Endothelial cell of umbilical vein (primary cell): ENCODE measurements around the gene SEMA3E.

Source experiments
- EZH2 ChIP-seq: IDR thresholded peaks from 2 replicates; pipeline ENCODE4 v1.6.1; 2012; ENCODE audit warnings: borderline replicate concordance, low read depth, mild to moderate bottlenecking, moderate library complexity, low read length, inconsistent platforms; ENCODE audit not compliant: severe bottlenecking
- GATA2 ChIP-seq: IDR thresholded peaks from 2 replicates; pipeline ENCODE4 v1.7.0; 2011; ENCODE audit warnings: low read depth, mild to moderate bottlenecking, moderate library complexity, mixed read lengths, low read length; ENCODE audit not compliant: insufficient read length, insufficient read depth
- JUN ChIP-seq: IDR thresholded peaks from 2 replicates; pipeline ENCODE4 v1.6.1; 2011; ENCODE audit warnings: borderline replicate concordance, low read depth; ENCODE audit not compliant: insufficient read length, insufficient read depth
- MYC ChIP-seq: IDR thresholded peaks from one replicate; pipeline ENCODE4 v1.6.1; 2011; ENCODE audit warnings: mild to moderate bottlenecking, low read depth, low read length
- POLR2A ChIP-seq: IDR thresholded peaks from 2 replicates; pipeline ENCODE4 v1.6.1; 2012; ENCODE audit warnings: low read depth, mild to moderate bottlenecking, control low read depth, low read length
- POLR2AphosphoS5 ChIP-seq: IDR thresholded peaks from 2 replicates; pipeline ENCODE4 v1.6.1; 2012; ENCODE audit warnings: low read depth, mild to moderate bottlenecking, control low read depth, low read length, moderate library complexity; ENCODE audit not compliant: insufficient read depth
- TF ChIP-seq, protein P1 (sequence below), 2 donors: IDR thresholded peaks; 1 replicate in 1 of 2; 2 replicates in 1 of 2; pipeline ENCODE4 v1.5.1; 2011; ENCODE audit warnings: low read length in 2 of 2, mild to moderate bottlenecking in 2 of 2, moderate library complexity in 2 of 2, control low read depth in 1 of 2, inconsistent platforms in 1 of 2, low read depth in 1 of 2; ENCODE audit not compliant: insufficient read depth in 1 of 2; ENCODE audit errors: extremely low read depth in 1 of 2

DNA sequence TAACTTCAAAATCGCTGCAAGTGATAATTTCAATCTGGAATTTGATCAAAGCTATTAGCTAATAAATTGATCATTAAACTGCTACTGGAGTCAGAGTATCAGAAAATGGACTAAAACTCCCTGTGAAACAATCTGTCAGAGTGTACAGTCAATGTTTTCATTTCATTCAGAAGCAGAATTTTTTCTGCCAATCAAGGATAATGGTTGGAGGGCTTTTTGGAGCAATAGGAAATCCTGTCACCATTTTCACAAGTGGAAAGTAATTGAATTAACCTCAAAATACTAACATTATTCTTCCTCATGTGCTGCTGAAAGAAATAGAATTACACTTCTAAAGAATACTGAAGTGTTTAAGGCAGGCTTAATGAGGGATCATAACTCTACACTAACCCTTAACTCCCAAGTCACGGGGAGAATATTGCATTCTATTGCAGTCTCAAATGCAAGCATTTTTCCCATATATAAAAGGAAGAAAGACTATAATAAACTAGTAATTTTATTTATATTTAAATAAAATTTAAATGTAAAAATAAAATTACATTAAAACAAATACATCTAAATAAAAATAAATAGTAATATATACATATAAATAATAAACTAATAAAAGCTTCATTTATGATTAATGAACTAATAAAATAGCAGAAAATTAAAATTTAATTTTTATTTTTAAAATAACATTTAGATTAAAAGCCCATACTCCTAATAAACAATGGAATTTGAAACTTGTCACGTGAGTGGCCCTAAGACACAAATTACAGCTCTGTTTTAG lies 67.1 kb downstream of the SEMA3E start:
- TF ChIP-seq, protein P1, sequence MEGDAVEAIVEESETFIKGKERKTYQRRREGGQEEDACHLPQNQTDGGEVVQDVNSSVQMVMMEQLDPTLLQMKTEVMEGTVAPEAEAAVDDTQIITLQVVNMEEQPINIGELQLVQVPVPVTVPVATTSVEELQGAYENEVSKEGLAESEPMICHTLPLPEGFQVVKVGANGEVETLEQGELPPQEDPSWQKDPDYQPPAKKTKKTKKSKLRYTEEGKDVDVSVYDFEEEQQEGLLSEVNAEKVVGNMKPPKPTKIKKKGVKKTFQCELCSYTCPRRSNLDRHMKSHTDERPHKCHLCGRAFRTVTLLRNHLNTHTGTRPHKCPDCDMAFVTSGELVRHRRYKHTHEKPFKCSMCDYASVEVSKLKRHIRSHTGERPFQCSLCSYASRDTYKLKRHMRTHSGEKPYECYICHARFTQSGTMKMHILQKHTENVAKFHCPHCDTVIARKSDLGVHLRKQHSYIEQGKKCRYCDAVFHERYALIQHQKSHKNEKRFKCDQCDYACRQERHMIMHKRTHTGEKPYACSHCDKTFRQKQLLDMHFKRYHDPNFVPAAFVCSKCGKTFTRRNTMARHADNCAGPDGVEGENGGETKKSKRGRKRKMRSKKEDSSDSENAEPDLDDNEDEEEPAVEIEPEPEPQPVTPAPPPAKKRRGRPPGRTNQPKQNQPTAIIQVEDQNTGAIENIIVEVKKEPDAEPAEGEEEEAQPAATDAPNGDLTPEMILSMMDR (IDR thresholded peaks at IDR 0.05; ENCODE audit: extremely low read depth in 1 of 2, insufficient read depth in 1 of 2, low read depth in 1 of 2, low read length in 2 of 2) = no peak
- no peak for TF ChIP-seq POLR2A
- TF ChIP-seq EZH2 = no peak
- TF ChIP-seq JUN = no peak
- TF ChIP-seq POLR2AphosphoS5 = no peak
- TF ChIP-seq GATA2 = no peak
- TF ChIP-seq MYC = no peak
